Ramos (cell line): ENCODE measurements around the gene ARHGEF17.
"Not testable (repeated sequence)": the region's sequence is repeated elsewhere in the genome, so short reads cannot be mapped to it uniquely, and the experiment has no call there.

Source experiments
- in situ Hi-C: fragments of 300-500 bp; cut with MboI; formaldehyde crosslinking; loops from one replicate; pipeline ENCODE4 v1.14.3; 2022; ENCODE audit warnings: low sequenced_read_pairs; ENCODE audit not compliant: unreplicated experiment

The ARHGEF17 gene

DNA sequence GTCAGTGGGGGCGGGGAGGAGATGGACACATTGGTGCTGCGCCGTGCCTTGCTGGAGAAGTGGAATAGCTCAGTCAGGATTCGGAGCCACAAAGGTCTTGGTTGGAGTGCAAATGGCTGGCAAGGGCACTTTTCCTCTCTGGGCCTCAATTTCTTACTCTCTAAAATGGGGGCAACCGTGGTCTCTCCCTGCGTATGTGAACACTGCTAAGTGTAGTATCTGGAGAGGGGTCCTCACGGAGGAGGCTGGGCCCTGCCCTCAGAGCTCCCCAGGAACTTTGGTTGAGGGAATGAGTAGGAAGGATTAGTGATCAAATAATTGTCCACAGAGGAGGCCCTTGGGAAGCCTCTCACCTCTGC is 35.4 kb upstream of the ARHGEF17 start:
- in situ Hi-C loops, result no loop called here

GRCh38 chr11:73273222-73273895 is 34.7 kb upstream of the ARHGEF17 start:
- in situ Hi-C loops, result no loop called here

DNA sequence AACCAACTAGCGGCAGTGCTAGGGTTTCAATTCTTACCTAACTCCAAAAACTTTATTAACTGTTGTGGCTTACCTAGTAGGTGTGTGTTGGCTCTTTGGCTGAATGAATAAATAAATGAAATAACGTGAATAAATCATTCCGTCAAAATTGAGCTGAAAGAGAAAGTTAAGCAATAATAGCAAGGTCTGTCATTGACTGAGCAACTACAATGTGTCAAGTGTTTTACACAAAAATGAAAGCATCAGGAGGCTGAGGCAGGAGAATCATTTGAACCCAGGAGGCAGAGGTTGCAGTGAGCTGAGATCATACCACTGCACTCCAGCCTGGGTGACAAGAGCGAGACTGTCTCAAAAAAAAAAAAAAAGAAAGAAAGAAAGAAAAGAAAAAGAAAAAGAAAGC is 33.9 kb upstream of the ARHGEF17 start:
- in situ Hi-C loops, result not testable (repeated sequence)

DNA sequence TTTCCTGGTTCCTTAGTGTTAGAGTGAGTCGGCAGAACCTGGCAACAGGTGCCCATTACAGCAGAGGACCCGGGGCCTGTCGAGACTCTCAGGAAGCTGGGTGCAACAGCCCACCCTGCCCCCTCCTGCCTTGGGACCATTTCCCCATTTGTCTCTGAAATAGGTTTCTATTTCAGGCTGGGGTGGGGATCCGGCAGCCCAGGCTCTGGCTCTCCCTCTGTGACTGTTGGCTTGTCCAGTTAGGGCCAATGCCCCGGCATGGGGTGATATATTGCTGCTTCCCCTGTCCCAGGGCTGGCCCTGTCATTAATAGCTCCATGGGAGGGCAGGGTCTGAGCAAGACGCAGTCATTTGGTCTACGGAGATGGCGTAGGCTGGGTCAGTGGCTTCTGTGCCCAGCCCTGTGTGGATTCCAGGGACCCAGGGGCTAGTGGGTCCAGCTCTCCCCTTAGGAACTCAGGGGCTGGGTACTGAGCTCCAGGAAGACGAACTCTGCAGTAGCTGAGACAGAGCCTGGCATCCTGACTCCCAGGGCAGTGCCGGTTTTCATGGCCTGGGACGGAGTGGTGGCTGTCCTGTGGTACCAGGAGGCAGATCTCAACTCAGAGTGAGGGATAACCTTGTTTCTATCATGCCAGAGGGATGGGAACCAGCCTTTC is 33.2 kb upstream of the ARHGEF17 start:
- in situ Hi-C loops, result no loop called here

GRCh38 chr11:73275381-73275750 is 32.7 kb upstream of the ARHGEF17 start:
- in situ Hi-C loops, result no loop called here

GRCh38 chr11:73277467-73277866 is 30.6 kb upstream of the ARHGEF17 start:
- in situ Hi-C loops, result no loop called here

GRCh38 chr11:73280626-73281025 is 27.4 kb upstream of the ARHGEF17 start:
- in situ Hi-C loops, result no loop called here

DNA sequence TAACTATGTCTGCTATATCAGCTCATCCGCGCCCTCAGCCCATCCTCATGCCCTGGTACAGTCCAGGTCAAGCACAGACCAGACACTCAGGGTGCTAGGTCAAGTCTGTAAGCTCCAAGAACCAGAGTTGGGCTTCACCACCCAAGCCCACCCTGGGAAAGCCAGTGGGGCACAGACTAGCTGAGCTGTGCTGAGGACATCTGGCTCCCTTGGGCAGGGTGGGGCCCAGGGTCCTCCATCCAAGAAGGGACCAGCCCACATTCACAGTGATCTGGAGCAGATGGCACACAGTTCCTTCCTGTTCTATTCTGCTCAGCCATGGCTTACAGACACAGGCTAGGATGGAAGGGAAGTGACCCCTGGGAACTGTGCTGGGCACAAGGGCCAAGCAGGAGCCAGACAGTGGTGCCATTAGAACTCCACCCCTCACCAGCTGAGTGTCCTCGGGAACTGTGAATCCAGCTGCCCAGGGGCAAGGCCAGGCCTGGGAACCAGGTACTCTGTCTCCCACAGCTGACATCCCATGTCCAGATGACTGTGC is 26.8 kb upstream of the ARHGEF17 start:
- in situ Hi-C loops, result no loop called here

GRCh38 chr11:73281796-73282660 is 26.0 kb upstream of the ARHGEF17 start:
- in situ Hi-C loops, result no loop called here

DNA sequence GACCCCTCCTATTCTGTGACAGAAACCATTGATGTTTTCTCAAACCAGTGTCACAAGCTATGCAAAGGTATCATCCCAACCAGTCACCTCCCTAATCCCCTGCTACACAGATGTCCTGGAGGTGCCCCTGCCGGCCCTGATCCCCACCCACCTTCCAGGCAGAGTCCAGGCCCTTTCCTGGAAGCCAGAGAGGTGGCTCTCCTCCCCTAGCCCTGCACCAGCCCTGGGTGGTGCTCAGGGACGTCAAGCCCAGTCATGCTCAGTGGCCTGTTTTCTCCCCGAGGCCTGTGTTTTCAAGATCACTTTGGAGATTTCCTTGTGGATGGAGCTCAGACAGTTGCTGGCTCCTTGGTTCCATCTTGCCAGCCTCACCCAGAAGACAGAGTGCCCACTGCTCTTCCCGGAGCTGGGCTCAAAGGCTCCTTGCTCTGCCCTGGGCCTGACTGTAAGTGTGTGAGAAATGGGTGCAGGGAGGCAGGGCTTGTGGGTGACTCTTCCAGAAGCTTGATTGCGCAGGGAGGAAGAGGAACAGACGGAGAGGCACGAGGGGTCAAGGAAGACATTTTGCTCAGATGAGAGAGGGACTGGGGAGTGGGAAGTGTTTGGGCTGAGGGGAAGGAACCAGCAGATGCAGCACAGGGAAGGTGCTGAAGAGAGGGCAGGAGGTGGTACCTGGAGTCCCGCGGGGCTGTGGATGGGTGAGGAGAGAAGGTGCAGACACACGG is 24.6 kb upstream of the ARHGEF17 start:
- in situ Hi-C loops, result no loop called here

DNA sequence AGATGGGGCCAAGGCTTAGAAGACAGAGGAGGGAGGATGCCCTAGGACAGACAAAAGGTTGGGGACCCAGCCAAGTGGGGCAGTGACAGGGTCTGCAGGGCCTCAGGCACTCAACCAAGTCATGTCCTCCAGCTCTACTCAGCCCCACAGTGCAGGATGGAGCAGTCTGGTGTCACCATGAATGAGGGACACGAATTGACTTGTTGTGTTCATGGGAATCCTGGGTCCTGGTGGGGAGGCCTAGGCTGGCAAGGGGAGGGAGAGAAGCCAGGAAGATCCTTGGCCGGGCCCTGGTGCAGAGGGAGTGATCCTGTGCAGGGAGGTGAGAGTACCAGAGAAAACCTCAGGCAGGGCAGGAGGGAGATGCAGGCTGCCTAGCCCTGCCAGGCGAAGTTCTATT is 24.0 kb upstream of the ARHGEF17 start:
- in situ Hi-C loops, result no loop called here

GRCh38 chr11:73285721-73286120 is 22.4 kb upstream of the ARHGEF17 start:
- in situ Hi-C loops, result no loop called here

- in situ Hi-C loops, result no loop called here
Observed at GRCh38 chr11:73286240-73286810, 21.8 kb upstream of the ARHGEF17 start.

- in situ Hi-C loops, result no loop called here
Observed at GRCh38 chr11:73287400-73288101, 20.5 kb upstream of the ARHGEF17 start.

- in situ Hi-C loops, result no loop called here
Observed at GRCh38 chr11:73288192-73288872, 19.7 kb upstream of the ARHGEF17 start.

GRCh38 chr11:73288873-73289707 is 19.0 kb upstream of the ARHGEF17 start:
- in situ Hi-C loops, result no loop called here

GRCh38 chr11:73290536-73290935 is 17.5 kb upstream of the ARHGEF17 start:
- in situ Hi-C loops, result no loop called here

DNA sequence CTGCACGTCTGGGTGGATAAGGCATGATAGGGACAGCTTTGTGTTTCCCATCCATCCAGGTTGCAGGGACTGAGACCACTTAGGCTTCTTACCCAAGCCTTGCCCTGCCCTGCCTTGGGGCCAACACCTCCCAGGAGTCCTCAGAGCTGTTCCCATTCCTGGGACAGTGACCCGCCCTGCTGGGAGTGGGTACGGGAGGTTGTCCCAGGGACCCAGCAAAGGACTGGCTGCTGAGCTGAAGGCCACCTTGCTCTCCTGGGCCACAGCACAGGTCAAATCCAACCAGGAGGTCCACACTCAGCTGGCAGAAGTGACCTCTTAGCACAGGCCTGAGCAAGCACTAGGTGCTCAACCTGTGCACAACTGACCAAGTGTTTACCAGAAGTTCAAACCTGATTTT is 16.9 kb upstream of the ARHGEF17 start:
- in situ Hi-C loops, result no loop called here
